Calu3 (cell line): ENCODE data around the gene SH2B3. TPM values are rescaled to one million over a fixed set of nuclear protein-coding genes. Genes with fewer than 3 reads are reported as not detected.

Experiments used
- BruUV-seq: library from RNA; stranded (reverse); fragments of 400-500 nt; replicated peaks from 2 replicates; lab custom pipeline; 2021; lab: Mats Ljungman, UMichigan
- CTCF ChIA-PET: fragments of 300-600 bp; sonication (Branson Sonifier 250); formaldehyde crosslinking; loops from one replicate; lab custom pipeline; 2022; ENCODE audit warnings: antibody characterized with exemption; lab: Charles Lee
- DNase-seq: peaks from one replicate; pipeline ENCODE4 v3.0.0; 2022
- H3K27ac Mint-ChIP-seq: one replicate; pipeline ENCODE4 v1.8.0; 2022; ENCODE audit warnings: mixed read lengths; ENCODE audit not compliant: unreplicated experiment
- H3K27me3 Mint-ChIP-seq: one replicate; pipeline ENCODE4 v1.8.0; 2022; ENCODE audit warnings: mixed read lengths; ENCODE audit not compliant: unreplicated experiment
- H3K36me3 Mint-ChIP-seq: one replicate; pipeline ENCODE4 v1.8.0; 2022; ENCODE audit warnings: mild to moderate bottlenecking, moderate library complexity, mixed read lengths; ENCODE audit not compliant: insufficient read depth, unreplicated experiment
- H3K4me1 Mint-ChIP-seq: one replicate; pipeline ENCODE4 v1.8.0; 2022; ENCODE audit warnings: mild to moderate bottlenecking, low read depth, mixed read lengths; ENCODE audit not compliant: unreplicated experiment
- H3K4me3 Mint-ChIP-seq: one replicate; pipeline ENCODE4 v1.8.0; 2022; ENCODE audit warnings: mild to moderate bottlenecking, low read depth, moderate library complexity, mixed read lengths; ENCODE audit not compliant: unreplicated experiment
- H3K9me3 Mint-ChIP-seq: one replicate; pipeline ENCODE4 v1.8.0; 2022; ENCODE audit warnings: low read depth, mixed read lengths; ENCODE audit not compliant: unreplicated experiment
- intact Hi-C: fragments of 100-400 bp; cut with micrococcal nuclease; formaldehyde crosslinking; loops from one replicate; pipeline ENCODE4 v1.10.0; 2022; ENCODE audit not compliant: unreplicated experiment
- total RNA-seq: library from RNA; stranded (reverse); gene quantifications from 2 replicates; pipeline ENCODE4 v1.2.3, GENCODE V29; 2022
- TF ChIP-seq, protein P1 (sequence below): fragments of 200-600 bp; IDR thresholded peaks from one replicate; pipeline ENCODE4 v1.8.0; 2022; ENCODE audit warnings: antibody characterized with exemption; ENCODE audit not compliant: unreplicated experiment

Gene SH2B3
- total RNA-seq, 1 experiment from 2014 or later: 14.3 TPM

DNA sequence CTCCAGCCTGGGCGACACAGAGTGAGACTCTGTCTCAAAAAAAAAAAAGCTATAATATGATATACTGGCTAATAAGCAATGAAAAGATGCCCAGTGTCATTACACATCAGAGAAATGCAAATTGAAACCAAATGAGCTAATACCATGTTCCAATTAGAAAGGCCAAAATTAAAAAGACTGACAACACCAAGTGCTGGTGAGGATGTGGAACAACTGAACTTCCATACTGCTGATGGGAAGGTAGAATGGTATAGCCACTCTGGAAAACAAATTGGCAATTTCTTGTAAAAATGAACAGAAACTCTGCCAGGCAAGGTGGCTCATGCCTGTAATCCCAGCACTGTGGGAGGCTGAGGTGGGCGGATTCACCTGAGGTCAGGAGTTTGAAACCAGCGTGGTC lies 28.3 kb upstream of the SH2B3 start:
- Mint-ChIP-seq H3K4me1 (no peaks in the 10 kb centered on the region), H3K27me3 (peaks cover 26% of the 10 kb centered on the region), H3K4me3 (no peak overlapping the region), H3K9me3 (no peaks in the 10 kb centered on the region), H3K27ac (no peak overlapping the region), H3K36me3 (no peaks in the 10 kb centered on the region)
- intact Hi-C loops: no loop called here
- no peak for DNase-seq
- CTCF ChIA-PET: interaction anchor here (0.7 kb wide), 2 partner anchors 92 to 449 kb away, joined by 3 to 4 read pairs; no protein-coding TSS in a partner anchor
- TF ChIP-seq, protein P1, sequence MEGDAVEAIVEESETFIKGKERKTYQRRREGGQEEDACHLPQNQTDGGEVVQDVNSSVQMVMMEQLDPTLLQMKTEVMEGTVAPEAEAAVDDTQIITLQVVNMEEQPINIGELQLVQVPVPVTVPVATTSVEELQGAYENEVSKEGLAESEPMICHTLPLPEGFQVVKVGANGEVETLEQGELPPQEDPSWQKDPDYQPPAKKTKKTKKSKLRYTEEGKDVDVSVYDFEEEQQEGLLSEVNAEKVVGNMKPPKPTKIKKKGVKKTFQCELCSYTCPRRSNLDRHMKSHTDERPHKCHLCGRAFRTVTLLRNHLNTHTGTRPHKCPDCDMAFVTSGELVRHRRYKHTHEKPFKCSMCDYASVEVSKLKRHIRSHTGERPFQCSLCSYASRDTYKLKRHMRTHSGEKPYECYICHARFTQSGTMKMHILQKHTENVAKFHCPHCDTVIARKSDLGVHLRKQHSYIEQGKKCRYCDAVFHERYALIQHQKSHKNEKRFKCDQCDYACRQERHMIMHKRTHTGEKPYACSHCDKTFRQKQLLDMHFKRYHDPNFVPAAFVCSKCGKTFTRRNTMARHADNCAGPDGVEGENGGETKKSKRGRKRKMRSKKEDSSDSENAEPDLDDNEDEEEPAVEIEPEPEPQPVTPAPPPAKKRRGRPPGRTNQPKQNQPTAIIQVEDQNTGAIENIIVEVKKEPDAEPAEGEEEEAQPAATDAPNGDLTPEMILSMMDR: no peak
- no TSS peak for BruUV-seq

DNA sequence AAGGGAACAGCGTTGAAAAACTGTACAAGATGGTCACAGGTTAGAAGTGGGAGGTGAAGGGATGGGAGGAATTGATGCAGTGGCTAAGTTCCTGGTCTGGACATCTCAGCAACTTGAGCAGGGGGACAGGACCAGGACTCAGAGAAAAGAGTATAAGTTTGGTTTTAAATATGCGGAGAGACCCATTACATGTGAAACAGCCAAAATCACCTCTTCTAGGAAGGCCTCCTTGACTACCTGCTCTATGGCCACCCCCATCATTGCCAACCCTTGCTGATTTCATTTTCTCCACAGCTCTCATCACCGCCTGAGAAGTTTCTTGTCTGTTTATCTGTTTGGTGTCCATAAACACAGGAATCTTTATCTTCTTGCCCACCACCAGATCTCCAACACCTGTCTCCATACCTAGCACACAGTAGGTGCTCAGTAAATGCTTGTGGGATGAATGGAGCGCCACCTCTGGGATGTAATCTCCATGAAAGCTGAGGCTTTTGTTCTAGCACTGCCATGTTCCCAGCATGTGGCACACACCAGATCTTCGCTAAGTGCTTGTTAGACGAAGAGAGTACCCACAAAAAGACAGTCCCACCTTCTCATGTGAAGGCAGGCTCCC lies 25.7 kb upstream of the SH2B3 start:
- H3K27ac Mint-ChIP-seq: no peak overlapping the region
- H3K36me3 Mint-ChIP-seq: no peaks in the 10 kb centered on the region
- CTCF ChIA-PET: no interaction called here
- no peaks in the 10 kb centered on the region for H3K4me1 Mint-ChIP-seq
- H3K4me3 Mint-ChIP-seq: no peak overlapping the region
- intact Hi-C loops: no loop called here
- no peaks in the 10 kb centered on the region for H3K9me3 Mint-ChIP-seq
- H3K27me3 Mint-ChIP-seq: peaks cover 26% of the 10 kb centered on the region
- no peak for DNase-seq
- BruUV-seq: no TSS peak
- TF ChIP-seq, protein P1: no peak

DNA sequence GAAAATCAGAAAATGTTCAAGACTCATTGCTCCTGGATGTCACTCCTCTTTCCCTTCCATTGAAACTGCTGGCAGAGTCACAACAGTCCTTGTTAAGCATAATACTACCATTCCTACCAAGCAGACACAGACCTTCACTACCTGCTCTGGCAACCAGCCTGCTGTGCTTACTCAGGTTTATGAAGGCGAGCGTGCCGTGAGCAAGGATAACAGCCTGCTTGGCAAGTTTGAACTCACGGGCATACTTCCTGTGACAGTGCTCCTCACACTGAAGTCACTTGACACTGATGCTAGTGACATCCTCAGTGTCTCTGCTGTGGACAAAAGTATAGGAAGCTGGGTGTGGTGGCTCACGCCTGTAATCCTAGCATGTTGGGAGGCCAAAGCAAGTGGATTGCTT lies 21.1 kb upstream of the SH2B3 start:
- no TSS peak for BruUV-seq
- H3K27me3 Mint-ChIP-seq: peaks cover 11% of the 10 kb centered on the region

DNA sequence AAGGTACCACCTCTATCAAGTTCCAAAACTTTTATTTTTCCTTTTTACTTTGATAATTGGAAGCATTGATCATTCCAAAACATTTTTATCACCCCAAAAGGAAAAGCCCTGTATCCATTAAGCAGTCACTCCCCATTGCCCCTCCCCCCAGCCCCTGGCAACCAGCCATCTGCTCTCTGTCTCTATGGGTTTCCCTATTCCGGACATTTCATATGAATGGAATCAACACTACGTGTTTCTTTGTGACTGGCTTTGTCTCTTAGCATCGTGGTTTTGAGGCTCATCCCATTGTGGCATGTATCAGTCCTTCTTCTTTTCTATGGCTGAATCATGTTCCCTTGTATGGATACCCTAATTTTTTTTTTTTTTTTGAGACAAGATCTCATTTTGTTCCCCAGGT lies 18.8 kb upstream of the SH2B3 start:
- TF ChIP-seq, protein P1: no peak
- no TSS peak for BruUV-seq
- CTCF ChIA-PET: interaction anchor here (0.5 kb wide), 1 partner anchor 11 kb away, joined by 4 read pairs; no protein-coding TSS in a partner anchor
- H3K4me3 Mint-ChIP-seq: no peak overlapping the region
- DNase-seq: no peak
- H3K4me1 Mint-ChIP-seq: peaks cover 13% of the 10 kb centered on the region
- H3K9me3 Mint-ChIP-seq: no peaks in the 10 kb centered on the region
- intact Hi-C loops: no loop called here
- H3K27ac Mint-ChIP-seq: no peak overlapping the region
- H3K36me3 Mint-ChIP-seq: no peaks in the 10 kb centered on the region
- H3K27me3 Mint-ChIP-seq: no peaks in the 10 kb centered on the region

More for the DNA sequence above, 21.1 kb upstream of the SH2B3 start:
- no peak for DNase-seq
- intact Hi-C loops: no loop called here
- TF ChIP-seq, protein P1: no peak
- CTCF ChIA-PET: no interaction called here
- Mint-ChIP-seq H3K36me3 (no peaks in the 10 kb centered on the region), H3K9me3 (no peaks in the 10 kb centered on the region), H3K27ac (no peak overlapping the region), H3K4me3 (no peak overlapping the region), H3K4me1 (peaks cover 9% of the 10 kb centered on the region)
